ENCODE results near the gene IDUA. TPM values are rescaled to one million over a fixed set of nuclear protein-coding genes. Genes with fewer than 3 reads are reported as not detected.
A peak's percentile ranks its signal among the peaks of the same experiment; 100 is the strongest.

Gene IDUA
- total and polyA plus RNA-seq, 2 experiments from 2014 or later, result 26.4 to 30.7 TPM

- Histone ChIP-seq H3K79me2 (ENCODE audit: insufficient read depth) (no peaks in the 10 kb centered on the region), H2AFZ (peak overlapping the region; percentile 57), H3K4me3 (0 out of 2 replicates have a peak overlapping the region, but pooled peaks have one; percentile 31), H3K4me2 (ENCODE audit: unreplicated experiment) (peak overlapping the region; percentile 47), H3K27me3 (replicated peaks; ENCODE audit: insufficient read depth) (no peaks in the 10 kb centered on the region), H3K27ac (peak overlapping the region; percentile 67), H3K9ac (peak overlapping the region; percentile 53), H4K20me1 (ENCODE audit: insufficient read depth) (no peaks in the 10 kb centered on the region), H3K4me1 (ENCODE audit: insufficient read depth) (peaks cover 42% of the 10 kb centered on the region), H3K36me3 (ENCODE audit: low read depth) (no peaks in the 10 kb centered on the region), H3F3A (ENCODE audit: insufficient read depth) (peaks cover 6% of the 10 kb centered on the region; the same call in 1 of the 2 replicates), H3K9me2 (ENCODE audit: insufficient read depth) (no peaks in the 10 kb centered on the region), H3K9me3 (ENCODE audit: low read depth) (no peaks in the 10 kb centered on the region)
- WGBS, 2 experiments (ENCODE audit: low coverage in 1 of 2, low lambda C conversion rate in 2 of 2, missing lambda C conversion rate in 2 of 2), result 19 to 23% methylated on average over 8 of the region's 8 CpGs
- no peak for DNase-seq
- TF ChIP-seq EZH2phosphoT487 (IDR thresholded peaks at IDR 0.05; ENCODE audit: insufficient read depth, low read depth) (no peak), EZH2 (IDR thresholded peaks at IDR 0.05; ENCODE audit: insufficient read depth, poor library complexity, severe bottlenecking) (no peak)
- in situ Hi-C loops (cut with MboI), result no loop called here
These were observed 55.1 kb downstream of the IDUA start for GRCh38 chr4:1041936-1042330.

- H3K4me1 ChIP-seq (ENCODE audit: insufficient read depth), result peaks cover 43% of the 10 kb centered on the region
- in situ Hi-C loops (cut with MboI), result no loop called here
- H3K4me2 ChIP-seq (ENCODE audit: unreplicated experiment), result no peak overlapping the region
- H3K27ac ChIP-seq, result peak overlapping the region; percentile 67
- no peaks in the 10 kb centered on the region for H3K36me3 ChIP-seq (ENCODE audit: low read depth)
- H3K4me3 ChIP-seq, result no peak overlapping the region
- H3K79me2 ChIP-seq (ENCODE audit: insufficient read depth), result no peaks in the 10 kb centered on the region
- H3F3A ChIP-seq (ENCODE audit: insufficient read depth), result peaks cover 6% of the 10 kb centered on the region; the same call in 1 of the 2 replicates
- H3K9me2 ChIP-seq (ENCODE audit: insufficient read depth), result no peaks in the 10 kb centered on the region
- no peak overlapping the region for H2AFZ ChIP-seq
- TF ChIP-seq EZH2 (IDR thresholded peaks at IDR 0.05; ENCODE audit: insufficient read depth, poor library complexity, severe bottlenecking), result no peak
- TF ChIP-seq EZH2phosphoT487 (IDR thresholded peaks at IDR 0.05; ENCODE audit: insufficient read depth, low read depth), result no peak
- WGBS, 2 experiments (ENCODE audit: low coverage in 1 of 2, low lambda C conversion rate in 2 of 2, missing lambda C conversion rate in 2 of 2), result 60 to 84% methylated on average over 1 to 17 of the region's 17 CpGs
- no peaks in the 10 kb centered on the region for H3K27me3 ChIP-seq (replicated peaks; ENCODE audit: insufficient read depth)
- H4K20me1 ChIP-seq (ENCODE audit: insufficient read depth), result no peaks in the 10 kb centered on the region
- no peak overlapping the region for H3K9ac ChIP-seq
- H3K9me3 ChIP-seq (ENCODE audit: low read depth), result no peaks in the 10 kb centered on the region
- no peak for DNase-seq
These were observed 55.7 kb downstream of the IDUA start for GRCh38 chr4:1042352-1043055.

- Histone ChIP-seq H3K9ac (peak overlapping the region; percentile 31; the same call in 1 of the 2 replicates), H3K4me3 (no peak overlapping the region), H3F3A (ENCODE audit: insufficient read depth) (peaks cover 6% of the 10 kb centered on the region; the same call in 1 of the 2 replicates), H3K27me3 (replicated peaks; ENCODE audit: insufficient read depth) (no peaks in the 10 kb centered on the region), H3K9me3 (ENCODE audit: low read depth) (no peaks in the 10 kb centered on the region), H3K4me1 (ENCODE audit: insufficient read depth) (peaks cover 43% of the 10 kb centered on the region), H3K9me2 (ENCODE audit: insufficient read depth) (no peaks in the 10 kb centered on the region), H3K27ac (peak overlapping the region; percentile 73), H2AFZ (no peak overlapping the region), H3K4me2 (ENCODE audit: unreplicated experiment) (no peak overlapping the region), H4K20me1 (ENCODE audit: insufficient read depth) (no peaks in the 10 kb centered on the region), H3K79me2 (ENCODE audit: insufficient read depth) (no peaks in the 10 kb centered on the region), H3K36me3 (ENCODE audit: low read depth) (no peaks in the 10 kb centered on the region)
- WGBS, 2 experiments (ENCODE audit: low coverage in 1 of 2, low lambda C conversion rate in 2 of 2, missing lambda C conversion rate in 2 of 2), result 34 to 38% methylated on average over 7 of the region's 7 CpGs
- in situ Hi-C loops (cut with MboI), result no loop called here
- TF ChIP-seq EZH2 (IDR thresholded peaks at IDR 0.05; ENCODE audit: insufficient read depth, poor library complexity, severe bottlenecking) (no peak), EZH2phosphoT487 (IDR thresholded peaks at IDR 0.05; ENCODE audit: insufficient read depth, low read depth) (no peak)
- no peak for DNase-seq
These were observed 56.3 kb downstream of the IDUA start for GRCh38 chr4:1043162-1043561.

GRCh38 chr4:1043651-1044468, 57.0 kb downstream of the IDUA start:
- H3K9me3 ChIP-seq (ENCODE audit: low read depth), result no peaks in the 10 kb centered on the region
- peaks cover 43% of the 10 kb centered on the region for H3K4me1 ChIP-seq (ENCODE audit: insufficient read depth)
- peak overlapping the region; percentile 73 for H3K4me2 ChIP-seq (ENCODE audit: unreplicated experiment)
- H3K79me2 ChIP-seq (ENCODE audit: insufficient read depth), result no peaks in the 10 kb centered on the region
- no peaks in the 10 kb centered on the region for H3K36me3 ChIP-seq (ENCODE audit: low read depth)
- H3K4me3 ChIP-seq, result peak overlapping the region; percentile 40
- H3K27me3 ChIP-seq (replicated peaks; ENCODE audit: insufficient read depth), result no peaks in the 10 kb centered on the region
- peak overlapping the region; percentile 61 for H2AFZ ChIP-seq
- in situ Hi-C loops (cut with MboI), result no loop called here
- peaks cover 6% of the 10 kb centered on the region; the same call in 1 of the 2 replicates for H3F3A ChIP-seq (ENCODE audit: insufficient read depth)
- WGBS, 2 experiments (ENCODE audit: low coverage in 1 of 2, low lambda C conversion rate in 2 of 2, missing lambda C conversion rate in 2 of 2), result 16 to 23% methylated on average over 25 to 34 of the region's 36 CpGs
- H4K20me1 ChIP-seq (ENCODE audit: insufficient read depth), result no peaks in the 10 kb centered on the region
- H3K9ac ChIP-seq, result peak overlapping the region; percentile 84
- DNase-seq, result peak; percentile 100
- TF ChIP-seq EZH2phosphoT487 (IDR thresholded peaks at IDR 0.05; ENCODE audit: insufficient read depth, low read depth), result no peak
- no peaks in the 10 kb centered on the region for H3K9me2 ChIP-seq (ENCODE audit: insufficient read depth)
- peak overlapping the region; percentile 97 for H3K27ac ChIP-seq
